Kidney (tissue), 14 donors: ENCODE data around the gene FIP1L1. TPM values are rescaled to one million over a fixed set of nuclear protein-coding genes. Genes with fewer than 3 reads are reported as not detected.

Source experiments
- DNase-seq, 5 donors: peaks; one replicate each; pipeline ENCODE4 v3.0.0-alpha.2; 2013 to 2020
- FAIRE-seq: peaks from 2 replicates; lab custom pipeline; 2012; peaks lifted over from hg19 to GRCh38; lab: Jason Lieb, UNC
- H3K27ac ChIP-seq, 2 donors: one replicate each; pipeline ENCODE4 v1.7.0; 2013; ENCODE audit warnings: low read depth in 2 of 2, low read length in 2 of 2, inconsistent platforms in 1 of 2
- H3K27me3 ChIP-seq: one replicate; pipeline ENCODE4 v1.7.1; 2013; ENCODE audit warnings: low read length, inconsistent platforms; ENCODE audit not compliant: control insufficient read depth, insufficient read depth
- H3K36me3 ChIP-seq, 3 donors: one replicate each; pipeline versions ENCODE4 v1.7.0 to v1.7.1; 2013; ENCODE audit warnings: low read length in 3 of 3, control low read depth in 1 of 3, inconsistent platforms in 1 of 3; ENCODE audit not compliant: insufficient read depth in 3 of 3, control insufficient read depth in 2 of 3
- H3K4me1 ChIP-seq, 3 donors: one replicate each; pipeline versions ENCODE4 v1.7.0 to v1.7.1; 2013; ENCODE audit warnings: low read length in 3 of 3, inconsistent platforms in 1 of 3, low read depth in 1 of 3; ENCODE audit not compliant: control insufficient read depth in 2 of 3, insufficient read depth in 2 of 3
- H3K4me3 ChIP-seq, 3 donors: one replicate each; pipeline versions ENCODE4 v1.7.0 to v1.8.1; 2013; ENCODE audit warnings: low read length in 3 of 3, control low read depth in 1 of 3, inconsistent platforms in 1 of 3
- H3K9ac ChIP-seq, 3 donors: one replicate each; pipeline versions ENCODE4 v1.7.0 to v1.7.1; 2013; ENCODE audit warnings: low read length in 3 of 3, control low read depth in 1 of 3, inconsistent platforms in 1 of 3
- H3K9me3 ChIP-seq, 3 donors: one replicate each; pipeline versions ENCODE4 v1.7.0 to v1.7.1; 2013; ENCODE audit warnings: low read length in 3 of 3, control low read depth in 1 of 3, inconsistent platforms in 1 of 3; ENCODE audit not compliant: control insufficient read depth in 2 of 3, insufficient read depth in 1 of 3
- CTCF ChIP-seq: IDR thresholded peaks from 3 replicates; pipeline ENCODE4 v1.5.1; 2012; ENCODE audit warnings: mild to moderate bottlenecking, moderate library complexity, borderline replicate concordance; ENCODE audit not compliant: insufficient read depth; ENCODE audit errors: extremely low read depth
- intact Hi-C: fragments of 100-400 bp; cut with DNase I; formaldehyde crosslinking; loops from one replicate; pipeline ENCODE4 v1.11.1; 2022
- polyA plus RNA-seq: library from polyadenylated mRNA; stranded (reverse); fragments of 350-450 nt; fragmentation: Illumina TruSeq; extraction: RNeasy Lipid Tissue Mini Kit (QIAGEN cat#74804); gene quantifications from one replicate; pipeline ENCODE4 v1.2.3, GENCODE V29; 2014; ENCODE audit warnings: low read depth, low replicate concordance; ENCODE audit not compliant: insufficient read depth
- total RNA-seq: library from RNA; stranded (reverse); fragmentation: NEBNext Ultra II Directional; extraction: Animal tissue kit (Norgen Biotek cat#: 25700); gene quantifications from one replicate; pipeline ENCODE4 v1.2.1, GENCODE V29; 2021
- donor health status: control.
- donor health status: control.
- donor health status: control.
- donor health status: control.
- donor health status: control.
- donor health status: DM: yes; HTN: yes; CAD: no.
- donor health status: Normal renal cell carcinoma (clear cell type).

The FIP1L1 gene
- total and polyA plus RNA-seq, 2 donors from 2014 or later, result 25.5 to 48.0 TPM

GRCh38 chr4:53481586-53481985 lies 104.1 kb downstream of the FIP1L1 start:
- no peaks in the 10 kb centered on the region for H3K9me3 ChIP-seq
- intact Hi-C loops, result no loop called here
- no peaks in the 10 kb centered on the region for H3K27me3 ChIP-seq
- H3K4me3 ChIP-seq, result no peak overlapping the region
- no peaks in the 10 kb centered on the region for H3K4me1 ChIP-seq
- DNase-seq (peak in 1 of 5 donors; percentile 49), FAIRE-seq (no peak)
- H3K9ac ChIP-seq, result no peak overlapping the region
- H3K36me3 ChIP-seq, result no peaks in the 10 kb centered on the region
- no peak overlapping the region for H3K27ac ChIP-seq
- no peak for TF ChIP-seq CTCF

- no peaks in the 10 kb centered on the region for H3K27me3 ChIP-seq
- no peak for FAIRE-seq
- H3K9ac ChIP-seq, result no peak overlapping the region
- no peaks in the 10 kb centered on the region for H3K9me3 ChIP-seq
- intact Hi-C loops, result no loop called here
- H3K27ac ChIP-seq, result no peak overlapping the region
- no peak overlapping the region for H3K4me3 ChIP-seq
- H3K36me3 ChIP-seq, result no peaks in the 10 kb centered on the region
- TF ChIP-seq CTCF, result no peak
- no peaks in the 10 kb centered on the region for H3K4me1 ChIP-seq
- DNase-seq, result no peak
These were observed 105.8 kb downstream of the FIP1L1 start for GRCh38 chr4:53483250-53483649.

GRCh38 chr4:53484911-53485657 lies 107.6 kb downstream of the FIP1L1 start:
- H3K27me3 ChIP-seq, result no peaks in the 10 kb centered on the region
- no peak overlapping the region for H3K4me3 ChIP-seq
- intact Hi-C loops, result no loop called here
- no peak overlapping the region for H3K27ac ChIP-seq
- H3K9me3 ChIP-seq, result no peaks in the 10 kb centered on the region
- DNase-seq (no peak), FAIRE-seq (no peak)
- H3K36me3 ChIP-seq, result no peaks in the 10 kb centered on the region
- no peaks in the 10 kb centered on the region for H3K4me1 ChIP-seq
- H3K9ac ChIP-seq, result no peak overlapping the region
- TF ChIP-seq CTCF, result no peak
